H9 (cell line): ENCODE measurements around the gene GABRG1. TPM values are rescaled to one million over a fixed set of nuclear protein-coding genes. Genes with fewer than 3 reads are reported as not detected.

Experiments used
- DNase-seq: peaks from one replicate; pipeline ENCODE4 v3.0.0-alpha.2; 2017
- H2AFZ ChIP-seq: one replicate; pipeline ENCODE4 v1.6.1; 2013; ENCODE audit warnings: mild to moderate bottlenecking, low read length, control low read depth, moderate library complexity
- H2AK5ac ChIP-seq: 2 replicates; pipeline ENCODE4 v1.6.1; 2013; ENCODE audit warnings: low read length, control low read depth, mixed read lengths; ENCODE audit not compliant: insufficient read length
- H2BK120ac ChIP-seq: one replicate; pipeline ENCODE4 v1.6.1; 2013; ENCODE audit warnings: low read depth, mild to moderate bottlenecking, low read length, control low read depth, inconsistent platforms; ENCODE audit not compliant: poor library complexity, severe bottlenecking
- H2BK12ac ChIP-seq: 2 replicates; pipeline ENCODE4 v1.6.1; 2013; ENCODE audit warnings: low read length, control low read depth, mixed read lengths, low read depth; ENCODE audit not compliant: insufficient read length
- H2BK15ac ChIP-seq: 2 replicates; pipeline ENCODE4 v1.6.1; 2013; ENCODE audit warnings: low read depth, low read length, control low read depth
- H2BK20ac ChIP-seq: one replicate; pipeline ENCODE4 v1.6.1; 2013; ENCODE audit warnings: low read depth, mild to moderate bottlenecking, low read length, control low read depth, inconsistent platforms; ENCODE audit not compliant: poor library complexity, severe bottlenecking
- H2BK5ac ChIP-seq: 2 replicates; pipeline ENCODE4 v1.6.1; 2013; ENCODE audit warnings: low read length, control low read depth, mixed read lengths; ENCODE audit not compliant: insufficient read length
- H3K14ac ChIP-seq: 2 replicates; pipeline ENCODE4 v1.6.1; 2013; ENCODE audit warnings: low read length, control low read depth; ENCODE audit not compliant: insufficient read depth
- H3K18ac ChIP-seq: 2 replicates; pipeline ENCODE4 v1.6.1; 2013; ENCODE audit warnings: low read depth, mild to moderate bottlenecking, mixed read lengths, low read length, control low read depth; ENCODE audit not compliant: insufficient read length
- H3K23ac ChIP-seq: 2 replicates; pipeline ENCODE4 v1.6.1; 2013; ENCODE audit warnings: low read length, control low read depth, mixed read lengths, low read depth; ENCODE audit not compliant: insufficient read length
- H3K23me2 ChIP-seq: 2 replicates; pipeline ENCODE4 v1.6.1; 2013; ENCODE audit warnings: low read depth, mild to moderate bottlenecking, mixed read lengths, low read length, control low read depth; ENCODE audit not compliant: insufficient read length, poor library complexity, severe bottlenecking
- H3K27ac ChIP-seq: 2 replicates; pipeline ENCODE4 v1.5.1; 2013; ENCODE audit warnings: low read length, control low read depth, mixed read lengths, low read depth; ENCODE audit not compliant: insufficient read length
- H3K27me3 ChIP-seq: 2 replicates; pipeline ENCODE4 v1.6.1; 2013; ENCODE audit warnings: low read length, control low read depth, inconsistent platforms; ENCODE audit not compliant: insufficient read depth
- H3K4ac ChIP-seq: 2 replicates; pipeline ENCODE4 v1.6.1; 2013; ENCODE audit warnings: low read depth, mild to moderate bottlenecking, control low read depth, inconsistent platforms, low read length, moderate library complexity
- H3K4me1 ChIP-seq: 2 replicates; pipeline ENCODE4 v1.6.1; 2013; ENCODE audit warnings: low read length, control low read depth, inconsistent platforms; ENCODE audit not compliant: insufficient read depth
- H3K4me2 ChIP-seq: 2 replicates; pipeline ENCODE4 v1.6.1; 2013; ENCODE audit warnings: low read length, control low read depth, mixed read lengths; ENCODE audit not compliant: insufficient read length, insufficient read depth
- H3K56ac ChIP-seq: 2 replicates; pipeline ENCODE4 v1.6.1; 2013; ENCODE audit warnings: low read depth, mild to moderate bottlenecking, mixed read lengths, low read length, control low read depth; ENCODE audit not compliant: insufficient read length
- H3K79me1 ChIP-seq: 2 replicates; pipeline ENCODE4 v1.6.1; 2013; ENCODE audit warnings: low read depth, mild to moderate bottlenecking, moderate library complexity, low read length, control low read depth, inconsistent platforms; ENCODE audit not compliant: insufficient read depth, poor library complexity, severe bottlenecking
- H3K79me2 ChIP-seq: 2 replicates; pipeline ENCODE4 v1.6.1; 2013; ENCODE audit warnings: low read length, control low read depth, inconsistent platforms; ENCODE audit not compliant: insufficient read depth
- H3K9ac ChIP-seq: 2 replicates; pipeline ENCODE4 v1.6.1; 2013; ENCODE audit warnings: low read length, control low read depth, mixed read lengths; ENCODE audit not compliant: insufficient read length; ENCODE audit errors: extremely low read depth
- H3K9me3 ChIP-seq: one replicate; pipeline ENCODE4 v1.6.1; 2013; ENCODE audit warnings: low read depth, low read length, inconsistent platforms; ENCODE audit not compliant: control insufficient read depth
- H3T11ph ChIP-seq: one replicate; pipeline ENCODE4 v1.6.1; 2013; ENCODE audit warnings: mild to moderate bottlenecking, low read length, control low read depth, inconsistent platforms
- H4K20me1 ChIP-seq: one replicate; pipeline ENCODE4 v1.6.1; 2013; ENCODE audit not compliant: control insufficient read depth, insufficient read length, insufficient read depth
- H4K5ac ChIP-seq: 2 replicates; pipeline ENCODE4 v1.6.1; 2013; ENCODE audit warnings: low read depth, mild to moderate bottlenecking, mixed read lengths, low read length, control low read depth; ENCODE audit not compliant: insufficient read length
- H4K8ac ChIP-seq: replicated peaks from 2 replicates; pipeline ENCODE4 v1.6.1; 2013; ENCODE audit warnings: low read length, control low read depth, mixed read lengths, low read depth; ENCODE audit not compliant: insufficient read length
- H4K91ac ChIP-seq: 2 replicates; pipeline ENCODE4 v1.6.1; 2013; ENCODE audit warnings: low read depth, mild to moderate bottlenecking, moderate library complexity, mixed read lengths, low read length, control low read depth; ENCODE audit not compliant: insufficient read length
- H3K27ac Mint-ChIP-seq, 3 experiments: 2 replicates in 2 of 3; 3 replicates in 1 of 3; pipeline ENCODE4 v1.8.0; 2020 to 2021; ENCODE audit warnings: mixed read lengths in 3 of 3, mild to moderate bottlenecking in 1 of 3, moderate library complexity in 1 of 3
- H3K27me3 Mint-ChIP-seq: 2 replicates; pipeline ENCODE4 v1.8.0; 2021; ENCODE audit warnings: low read depth, mild to moderate bottlenecking, moderate library complexity, mixed read lengths
- H3K36me3 Mint-ChIP-seq, 3 experiments: 2 replicates in 2 of 3; 3 replicates in 1 of 3; pipeline ENCODE4 v1.8.0; 2020 to 2021; ENCODE audit warnings: low read depth in 3 of 3, mixed read lengths in 3 of 3; ENCODE audit not compliant: insufficient read depth in 1 of 3
- H3K4me1 Mint-ChIP-seq, 2 experiments: 2 replicates each; pipeline ENCODE4 v1.8.0; 2020; ENCODE audit warnings: mixed read lengths in 2 of 2
- H3K4me3 Mint-ChIP-seq, 2 experiments: 2 replicates in 1 of 2; 3 replicates in 1 of 2; pipeline ENCODE4 v1.8.0; 2020 to 2021; ENCODE audit warnings: mild to moderate bottlenecking in 2 of 2, mixed read lengths in 2 of 2, moderate library complexity in 1 of 2
- H3K9me3 Mint-ChIP-seq, 2 experiments: 2 replicates in 1 of 2; 3 replicates in 1 of 2; pipeline ENCODE4 v1.8.0; 2020; ENCODE audit warnings: mild to moderate bottlenecking in 2 of 2, mixed read lengths in 2 of 2, moderate library complexity in 1 of 2
- WGBS: extraction: QIAGEN DNeasy Blood & Tissue Kit; methylation state at CpG from one replicate; pipeline ENCODE4 v1.1.7; 2013; ENCODE audit warnings: missing lambda C conversion rate, low lambda C conversion rate, mixed read lengths; ENCODE audit not compliant: insufficient read length; ENCODE audit errors: extremely low coverage; 5-methylcytosine and 5-hydroxymethylcytosine counted together
- total RNA-seq: library from RNA; stranded (reverse); gene quantifications from 2 replicates; pipeline ENCODE4 v1.2.1, GENCODE V29; 2021
- TF ChIP-seq, protein P1 (sequence below): fragments of 200-600 bp; sonication (generic); conservative IDR thresholded peaks from 3 replicates; pipeline ENCODE4 v1.8.0; 2021; ENCODE audit warnings: antibody characterized with exemption, mild to moderate bottlenecking

Gene GABRG1
- total RNA-seq, 1 experiment from 2014 or later: 0.11 TPM

DNA sequence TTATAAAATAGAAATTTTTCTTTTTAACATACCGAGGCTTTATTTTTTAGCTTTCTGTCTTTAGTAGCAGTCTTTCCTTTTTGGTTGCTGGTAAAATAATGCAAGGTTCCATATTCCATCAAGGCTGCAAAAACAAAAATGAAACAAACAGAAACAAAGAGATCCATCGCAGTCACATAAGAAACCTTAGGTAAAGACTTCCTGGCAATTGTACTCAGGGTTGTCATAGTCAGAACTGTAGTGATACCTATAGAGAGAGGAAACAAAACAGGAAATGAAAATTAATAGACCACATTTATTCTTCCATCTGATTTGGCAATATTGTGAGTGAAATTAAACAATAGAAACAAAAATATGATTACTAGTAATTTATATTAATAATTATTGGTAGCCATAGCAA lies 72.5 kb downstream of the GABRG1 start:
- no peak overlapping the region for H2AFZ ChIP-seq
- WGBS: no CpG with 5 or more reads among the region's 2 CpGs

More for the DNA sequence above, 72.5 kb downstream of the GABRG1 start:
- H2BK12ac ChIP-seq: no peak overlapping the region
- H4K91ac ChIP-seq: no peak overlapping the region
- DNase-seq: no peak
- H2BK5ac ChIP-seq: no peak overlapping the region
- no peak overlapping the region for H3K18ac ChIP-seq
- no peak overlapping the region for H4K8ac ChIP-seq
- no peak overlapping the region for H3K27ac ChIP-seq
- H3K79me2 ChIP-seq: no peaks in the 10 kb centered on the region
- Mint-ChIP-seq H3K4me1 (peaks cover 0 to under 1% of the 10 kb centered on the region in 2 experiments; a peak in 1 of 4 replicates), H3K36me3 (no peaks in the 10 kb centered on the region), H3K27ac (no peak overlapping the region), H3K4me3 (no peak overlapping the region), H3K9me3 (no peaks in the 10 kb centered on the region), H3K27me3 (no peaks in the 10 kb centered on the region)
- H3K79me1 ChIP-seq: no peaks in the 10 kb centered on the region
- no peak overlapping the region for H3K4me2 ChIP-seq
- no peak overlapping the region for H3K23ac ChIP-seq
- H2BK20ac ChIP-seq: no peak overlapping the region
- H3K9ac ChIP-seq: no peak overlapping the region
- no peaks in the 10 kb centered on the region for H3K9me3 ChIP-seq
- H2AK5ac ChIP-seq: no peak overlapping the region
- H3K4me1 ChIP-seq: no peaks in the 10 kb centered on the region
- H2BK120ac ChIP-seq: no peak overlapping the region
- H3K23me2 ChIP-seq: no peaks in the 10 kb centered on the region
- H4K5ac ChIP-seq: no peak overlapping the region
- no peaks in the 10 kb centered on the region for H4K20me1 ChIP-seq
- H2BK15ac ChIP-seq: no peak overlapping the region
- no peak overlapping the region for H3K14ac ChIP-seq
- no peak overlapping the region for H3T11ph ChIP-seq
- no peak overlapping the region for H3K4ac ChIP-seq
- H3K56ac ChIP-seq: no peak overlapping the region
- no peaks in the 10 kb centered on the region for H3K27me3 ChIP-seq
- TF ChIP-seq, protein P1, sequence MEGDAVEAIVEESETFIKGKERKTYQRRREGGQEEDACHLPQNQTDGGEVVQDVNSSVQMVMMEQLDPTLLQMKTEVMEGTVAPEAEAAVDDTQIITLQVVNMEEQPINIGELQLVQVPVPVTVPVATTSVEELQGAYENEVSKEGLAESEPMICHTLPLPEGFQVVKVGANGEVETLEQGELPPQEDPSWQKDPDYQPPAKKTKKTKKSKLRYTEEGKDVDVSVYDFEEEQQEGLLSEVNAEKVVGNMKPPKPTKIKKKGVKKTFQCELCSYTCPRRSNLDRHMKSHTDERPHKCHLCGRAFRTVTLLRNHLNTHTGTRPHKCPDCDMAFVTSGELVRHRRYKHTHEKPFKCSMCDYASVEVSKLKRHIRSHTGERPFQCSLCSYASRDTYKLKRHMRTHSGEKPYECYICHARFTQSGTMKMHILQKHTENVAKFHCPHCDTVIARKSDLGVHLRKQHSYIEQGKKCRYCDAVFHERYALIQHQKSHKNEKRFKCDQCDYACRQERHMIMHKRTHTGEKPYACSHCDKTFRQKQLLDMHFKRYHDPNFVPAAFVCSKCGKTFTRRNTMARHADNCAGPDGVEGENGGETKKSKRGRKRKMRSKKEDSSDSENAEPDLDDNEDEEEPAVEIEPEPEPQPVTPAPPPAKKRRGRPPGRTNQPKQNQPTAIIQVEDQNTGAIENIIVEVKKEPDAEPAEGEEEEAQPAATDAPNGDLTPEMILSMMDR: no peak
